GM12864 (cell line): ENCODE data around the gene LINGO1.

Source experiments
- DNase-seq: peaks from one replicate; pipeline ENCODE4 v3.0.0-alpha.2; 2011; ENCODE audit warnings: low read depth
- H3K4me3 ChIP-seq: 2 replicates; pipeline ENCODE4 v1.5.1; 2011; ENCODE audit warnings: mild to moderate bottlenecking, low read depth, low read length, control low read depth
- CTCF ChIP-seq: IDR thresholded peaks from 2 replicates; pipeline ENCODE4 v1.5.1; 2011; ENCODE audit warnings: low read depth, mild to moderate bottlenecking, moderate library complexity, low read length, control low read depth, inconsistent platforms; ENCODE audit errors: missing control alignments

LINGO1 gene

DNA sequence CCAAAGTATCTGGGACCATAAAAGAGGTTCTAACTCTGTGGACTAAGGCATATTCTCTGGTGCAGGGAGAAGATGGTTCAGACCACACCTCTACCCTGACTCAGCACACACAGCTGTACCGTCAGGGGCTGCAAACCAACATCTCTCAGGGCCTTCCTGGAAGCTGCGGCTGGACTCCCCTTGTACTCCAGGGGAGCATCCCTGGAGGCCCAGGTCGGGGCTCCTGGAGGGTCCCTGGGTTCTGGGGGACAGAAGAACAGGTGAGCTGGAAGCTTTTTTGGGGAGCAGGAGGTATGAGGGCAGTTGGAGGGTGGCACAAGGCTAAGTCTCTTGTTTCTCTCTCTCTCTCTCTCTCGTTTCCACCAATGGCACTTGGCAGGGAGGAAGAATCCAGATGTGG lies 60.5 kb downstream of the LINGO1 start:
- TF ChIP-seq CTCF = no peak
- no peak overlapping the region for H3K4me3 ChIP-seq
- no peak for DNase-seq

GRCh38 chr15:77571741-77572140 lies 61.0 kb downstream of the LINGO1 start:
- DNase-seq = no peak
- no peak for TF ChIP-seq CTCF
- H3K4me3 ChIP-seq = no peak overlapping the region

DNA sequence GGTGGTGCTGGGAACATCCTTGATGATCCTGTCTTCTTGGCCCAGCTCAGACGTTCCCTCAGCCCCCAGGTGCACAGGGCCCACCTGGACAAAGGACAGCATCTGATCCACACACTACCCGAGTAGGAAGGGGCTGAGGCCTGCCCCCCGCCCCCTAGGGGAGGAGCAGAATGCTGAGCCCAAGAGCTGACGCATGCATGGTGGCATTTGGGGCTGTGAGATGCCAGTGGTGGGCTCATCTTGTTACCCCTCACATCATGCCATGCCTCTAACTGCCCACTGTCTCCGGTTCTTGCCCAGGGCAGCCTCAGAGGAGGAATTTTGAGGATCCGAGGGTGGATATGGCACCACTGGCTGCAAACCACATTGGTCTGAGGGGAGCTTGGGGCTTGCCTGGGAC lies 61.5 kb downstream of the LINGO1 start:
- no peak overlapping the region for H3K4me3 ChIP-seq
- no peak for DNase-seq
- TF ChIP-seq CTCF = no peak

DNA sequence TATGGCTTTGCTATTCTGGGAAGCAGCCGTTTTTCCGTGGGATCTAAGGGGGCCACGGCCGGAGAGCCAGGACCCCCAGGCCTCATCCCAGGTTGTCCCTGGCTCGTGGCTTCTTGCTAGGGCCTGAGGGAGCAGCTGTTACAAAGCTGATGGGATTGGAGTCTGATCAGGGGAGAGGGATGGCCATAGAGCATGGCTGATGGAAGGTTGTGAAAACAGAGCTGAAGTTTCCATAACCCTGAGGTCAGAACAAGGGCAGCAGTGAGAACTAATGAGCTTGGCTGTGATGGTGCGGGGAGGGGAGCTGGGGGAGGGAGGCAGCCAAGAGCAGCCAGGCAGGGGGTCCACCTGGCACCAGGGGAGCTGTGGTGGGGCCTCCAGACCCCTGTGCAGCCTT lies 63.0 kb downstream of the LINGO1 start:
- TF ChIP-seq CTCF = no peak
- no peak for DNase-seq
- H3K4me3 ChIP-seq = no peak overlapping the region

- no peak for TF ChIP-seq CTCF
- no peak overlapping the region for H3K4me3 ChIP-seq
- no peak for DNase-seq
These were observed 63.6 kb downstream of the LINGO1 start for GRCh38 chr15:77568973-77569728.

- H3K4me3 ChIP-seq = no peak overlapping the region
- TF ChIP-seq CTCF = no peak
- no peak for DNase-seq
These were observed 64.4 kb downstream of the LINGO1 start for GRCh38 chr15:77568014-77568972.
